Right renal cortex interstitium (tissue), 3 donors: Measurements from ENCODE around the gene C1orf232. TPM values are rescaled to one million over a fixed set of nuclear protein-coding genes. Genes with fewer than 3 reads are reported as not detected.

Experiments used
- DNase-seq, 3 donors: peaks; one replicate each; pipeline ENCODE4 v3.0.0-alpha.2; 2013; ENCODE audit warnings: low read depth in 3 of 3, low spot score in 2 of 3
- polyA plus RNA-seq, 3 donors: library from polyadenylated mRNA; unstranded; fragments of 120-200 nt; gene quantifications; one replicate each; pipeline ENCODE4 v1.2.1, GENCODE V29; 2013; ENCODE audit not compliant: insufficient read length in 3 of 3

The C1orf232 gene
- polyA plus RNA-seq = under 1 TPM in 1 of 3 donors, not detected in 2; 0.38 TPM

DNA sequence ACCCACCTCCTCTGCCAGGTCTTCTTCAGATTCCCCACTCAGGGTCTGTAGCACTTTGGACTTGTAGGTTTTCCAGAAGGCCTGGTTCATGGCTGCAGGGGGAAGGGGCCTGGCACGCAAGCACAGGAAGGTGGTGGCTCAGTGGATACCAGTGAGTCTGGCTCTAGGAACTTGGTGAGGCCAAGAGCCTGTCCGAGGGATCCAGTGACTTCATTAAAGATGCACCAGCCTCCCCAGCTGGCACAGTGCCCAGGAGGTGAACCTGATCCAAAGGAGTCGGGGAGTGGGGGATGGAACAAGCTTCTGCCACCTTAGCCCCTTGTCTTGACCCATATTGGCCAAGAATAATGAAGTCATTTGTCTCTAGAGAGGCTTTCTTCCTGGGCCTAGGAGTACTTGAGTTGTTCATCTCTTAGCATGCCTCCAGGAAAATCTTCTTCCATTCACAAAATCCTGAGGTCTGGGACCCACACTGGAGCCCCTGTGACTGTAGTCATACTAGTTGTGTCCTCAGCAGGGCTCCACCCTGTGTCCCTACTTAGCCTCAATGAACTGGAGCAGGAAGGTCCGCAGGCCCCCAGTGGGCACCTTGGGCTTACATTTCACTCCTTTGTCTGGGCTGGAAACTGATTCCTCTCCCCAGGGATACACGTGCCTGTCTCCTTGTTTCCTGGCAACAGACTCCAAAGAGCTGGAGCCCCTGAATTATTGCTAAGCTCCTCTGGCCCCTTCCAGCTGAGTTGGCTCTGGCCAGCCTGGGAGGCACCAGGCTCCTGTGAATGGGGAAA, at the start of gene C1orf232:
Gene C1orf232 (minus strand): TSS at position 554 of the 788 bp plus-strand sequence. CDS start 464 bp downstream, at position 90.
- DNase-seq = no peak

DNA sequence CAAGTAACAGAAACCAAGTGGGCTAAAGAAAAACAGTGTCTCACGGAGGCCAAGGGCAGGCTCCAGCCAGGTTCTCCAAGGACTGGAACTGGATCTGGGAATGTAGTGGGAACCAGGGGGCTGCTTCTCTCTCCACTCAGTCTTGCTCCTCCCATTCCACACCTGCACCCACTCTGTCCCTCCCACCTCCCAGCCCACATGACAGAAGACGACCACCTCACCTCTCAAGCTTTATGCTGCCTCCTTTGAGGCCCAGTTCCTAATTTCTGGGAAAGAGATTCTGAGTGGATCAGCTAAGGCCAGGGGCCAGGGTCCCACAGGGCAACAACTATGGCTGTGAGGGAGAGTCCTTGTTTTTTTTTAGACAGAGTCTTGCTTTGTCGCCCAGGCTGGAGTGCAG, 46.5 kb upstream of the C1orf232 start:
- DNase-seq = no peak

DNA sequence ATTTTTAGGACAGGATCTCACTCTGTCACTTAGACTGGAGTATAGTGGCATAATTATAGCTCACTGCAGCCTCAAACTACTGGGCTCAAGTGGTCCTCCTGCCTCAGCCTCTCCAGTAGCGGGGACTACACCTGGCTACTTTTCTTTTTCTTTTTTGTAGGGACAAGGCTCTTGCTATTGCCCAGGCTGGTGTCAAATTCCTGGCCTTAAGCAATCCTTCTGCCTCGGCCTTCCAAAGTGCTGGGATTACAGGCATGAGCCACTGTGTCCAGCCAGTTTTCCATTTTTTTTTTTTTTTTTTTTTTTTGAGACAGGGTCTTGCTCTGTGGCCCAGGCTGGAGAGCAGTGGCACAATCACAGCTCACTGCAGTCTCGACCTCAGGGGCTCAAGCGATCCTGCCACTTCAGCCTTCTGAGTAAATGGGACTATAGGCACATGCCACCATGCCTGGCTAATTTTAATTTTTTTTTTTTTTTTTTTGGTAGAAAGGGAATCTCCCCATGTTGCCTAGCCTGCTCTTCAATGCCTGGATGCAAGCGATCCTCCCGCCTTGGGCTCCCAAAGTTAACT, 44.7 kb upstream of the C1orf232 start:
- no peak for DNase-seq

DNA sequence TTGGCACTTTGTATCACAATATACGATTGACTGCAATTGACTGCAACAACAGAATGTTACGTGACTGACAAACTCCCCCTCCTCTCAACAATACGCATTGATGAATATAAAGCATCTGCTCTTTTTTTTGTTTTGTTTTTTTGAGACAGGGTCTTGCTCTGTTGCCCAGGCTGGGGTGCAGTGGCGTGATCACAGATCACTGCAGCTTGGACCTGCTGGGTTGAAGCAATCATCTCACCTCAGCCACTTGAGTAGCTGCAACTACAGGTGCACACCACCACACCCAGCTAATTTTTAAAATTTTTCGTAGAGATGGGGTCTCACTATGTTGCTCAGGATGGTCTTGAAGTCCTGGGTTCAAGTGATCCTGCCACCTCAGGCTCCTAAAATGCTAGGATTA, 44.0 kb upstream of the C1orf232 start:
- DNase-seq = no peak

DNA sequence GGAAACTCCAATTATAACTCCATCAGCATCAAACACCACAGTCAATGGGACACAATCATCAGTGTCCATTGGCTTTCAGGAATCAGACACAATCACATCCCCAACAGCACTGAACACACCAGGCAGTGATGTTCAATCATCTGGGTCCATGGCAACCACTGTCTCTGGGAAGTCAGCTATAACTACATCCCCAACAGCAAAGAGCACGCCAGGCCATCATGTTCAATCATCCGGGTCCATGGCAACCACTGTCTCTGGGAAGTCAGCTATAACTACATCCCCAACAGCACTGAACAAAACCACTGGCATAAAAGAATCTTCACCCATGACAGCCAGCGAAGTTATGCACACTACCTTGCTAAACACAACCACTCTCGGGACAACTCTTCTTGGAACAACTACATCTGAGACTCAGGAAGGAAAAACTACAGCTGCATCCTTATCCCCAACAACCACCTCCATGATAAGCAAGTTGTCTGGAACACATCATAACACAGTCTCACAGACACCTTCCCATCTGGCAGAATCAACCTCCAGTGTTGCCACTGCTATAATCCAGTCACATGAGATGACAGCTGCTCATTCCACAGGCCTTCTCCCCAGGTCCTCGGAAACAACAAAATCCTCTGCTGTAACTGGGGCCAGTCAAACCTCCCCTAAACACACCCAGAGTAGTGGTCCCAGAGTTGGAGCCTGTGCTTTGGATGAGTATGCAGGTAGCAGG, 41.5 kb upstream of the C1orf232 start:
- DNase-seq = no peak

DNA sequence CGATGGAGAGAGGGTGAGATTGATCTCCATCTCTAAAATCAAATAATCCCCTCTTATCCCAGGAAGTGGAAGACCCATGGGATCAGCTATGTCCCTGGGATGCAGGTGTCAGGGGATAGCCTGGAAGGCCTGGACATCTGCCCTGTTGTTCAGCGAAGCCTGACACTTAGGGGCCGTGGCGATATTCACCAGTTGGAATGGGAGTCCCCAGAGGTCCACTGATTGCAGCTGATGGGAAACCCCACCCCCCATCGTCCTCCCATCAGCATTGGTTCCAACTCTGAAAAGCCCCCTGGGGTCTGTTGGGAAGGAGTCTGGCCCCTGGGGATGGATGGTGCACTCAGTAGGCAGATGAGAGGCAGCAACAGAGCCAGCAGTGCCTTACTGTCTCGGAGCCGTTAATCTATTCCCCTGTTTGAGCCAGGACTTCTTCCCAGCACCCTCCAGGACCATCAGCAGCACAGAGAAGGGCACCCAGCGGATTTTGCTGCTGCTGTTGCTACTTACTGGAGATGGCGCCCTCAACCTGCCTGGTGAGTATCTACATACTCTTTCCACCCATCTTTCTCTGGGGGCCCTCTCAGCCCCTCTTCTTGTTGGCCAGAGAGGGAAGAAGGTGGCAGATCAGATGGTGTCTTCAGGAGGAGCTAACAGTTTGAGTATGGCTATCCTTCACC, 35.0 kb upstream of the C1orf232 start:
- DNase-seq = no peak

DNA sequence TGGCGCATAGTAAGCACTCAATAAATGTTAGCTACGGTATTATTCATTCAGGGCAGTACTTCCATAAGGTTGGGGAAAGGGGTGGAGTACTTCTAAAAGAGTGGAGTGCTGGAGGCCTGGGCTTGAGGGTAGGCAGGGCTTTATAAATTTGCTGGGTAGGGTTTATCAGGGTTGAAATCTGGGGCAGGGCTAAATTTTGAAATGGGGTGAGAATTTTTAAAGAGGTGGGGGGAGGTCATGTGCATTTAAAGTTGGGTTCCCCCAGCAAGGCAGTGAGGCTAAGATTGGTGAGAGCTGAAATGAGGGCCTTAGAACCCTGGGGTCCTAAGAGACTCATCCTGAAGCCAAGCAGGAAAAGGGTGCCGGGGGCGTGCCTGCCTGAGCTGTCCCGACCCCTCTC, 31.6 kb upstream of the C1orf232 start:
- no peak for DNase-seq

DNA sequence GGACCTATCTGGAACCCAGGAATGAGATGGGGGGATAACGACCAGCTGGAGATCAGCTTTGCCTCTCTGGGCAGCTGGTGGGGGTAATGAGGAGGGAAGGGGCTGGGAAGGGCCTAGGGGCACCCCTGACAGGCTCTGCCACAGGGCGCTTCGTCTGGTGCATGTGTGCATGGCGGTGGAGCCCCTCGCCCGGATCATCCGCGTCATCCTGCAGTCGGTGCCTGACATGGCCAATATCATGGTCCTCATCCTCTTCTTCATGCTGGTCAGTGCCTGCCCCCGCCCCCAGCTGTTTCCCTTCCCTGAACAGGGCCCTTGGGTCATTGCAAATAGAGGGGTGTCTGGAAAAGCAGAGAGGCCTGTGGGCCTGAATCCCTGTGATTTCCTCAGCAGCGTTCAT, 29.1 kb upstream of the C1orf232 start:
- DNase-seq = no peak

DNA sequence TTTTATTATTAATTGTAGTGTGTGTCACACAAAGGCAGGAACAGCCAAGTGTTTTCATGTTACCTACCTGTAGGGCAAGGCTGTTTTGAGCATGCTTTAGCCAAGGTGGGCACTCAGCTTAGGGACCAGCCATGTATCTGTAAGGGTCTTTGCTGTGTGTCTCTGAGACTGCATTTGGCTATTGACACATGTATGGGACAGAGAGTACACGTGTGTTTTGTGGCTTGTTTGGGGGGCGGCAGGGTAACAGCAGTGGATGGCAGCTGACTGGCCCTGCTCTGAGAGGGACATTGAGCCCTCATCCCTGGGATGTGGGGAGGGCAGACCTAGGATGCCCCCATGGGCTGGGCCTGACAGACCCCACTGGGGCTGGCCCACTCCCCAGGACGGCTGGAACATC, 28.5 kb upstream of the C1orf232 start:
- no peak for DNase-seq

DNA sequence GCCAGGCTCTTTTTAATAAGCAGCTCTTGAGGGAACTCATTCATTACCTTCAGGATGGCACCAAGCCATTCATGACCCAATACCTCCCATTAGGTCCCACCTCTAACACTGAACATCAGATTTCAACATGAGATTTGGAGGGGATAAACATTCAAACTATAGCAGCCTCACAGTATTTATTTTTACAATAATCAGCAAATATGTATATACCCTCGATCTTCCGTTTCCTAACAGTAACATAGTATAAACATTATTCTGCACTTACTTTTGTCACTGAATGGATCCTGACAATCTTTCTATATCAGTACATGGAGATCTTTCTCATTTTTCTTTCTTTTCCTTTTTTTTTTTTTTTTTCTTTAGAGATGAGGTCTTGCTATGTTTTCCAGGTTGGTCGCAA, 27.0 kb upstream of the C1orf232 start:
- DNase-seq = no peak

DNA sequence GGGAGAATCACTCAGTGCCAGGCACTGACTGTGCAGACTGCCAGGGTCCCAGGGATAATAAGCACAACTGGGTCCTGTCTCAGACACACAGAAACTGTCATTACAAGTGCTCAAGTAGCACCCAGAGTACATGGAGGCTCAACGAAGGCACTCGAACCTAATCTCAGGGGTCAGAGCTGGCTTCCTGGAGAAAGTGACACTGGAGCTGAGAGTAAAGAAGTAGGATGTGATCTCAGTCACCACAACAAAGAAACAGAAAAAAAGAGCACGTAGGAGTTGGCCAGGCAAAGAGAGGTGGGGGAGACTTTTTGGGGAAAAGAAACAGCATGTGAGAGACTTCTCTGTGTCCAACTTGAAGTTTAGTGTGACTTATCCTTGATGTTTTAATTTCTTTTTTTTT, 23.0 kb upstream of the C1orf232 start:
- DNase-seq = no peak

DNA sequence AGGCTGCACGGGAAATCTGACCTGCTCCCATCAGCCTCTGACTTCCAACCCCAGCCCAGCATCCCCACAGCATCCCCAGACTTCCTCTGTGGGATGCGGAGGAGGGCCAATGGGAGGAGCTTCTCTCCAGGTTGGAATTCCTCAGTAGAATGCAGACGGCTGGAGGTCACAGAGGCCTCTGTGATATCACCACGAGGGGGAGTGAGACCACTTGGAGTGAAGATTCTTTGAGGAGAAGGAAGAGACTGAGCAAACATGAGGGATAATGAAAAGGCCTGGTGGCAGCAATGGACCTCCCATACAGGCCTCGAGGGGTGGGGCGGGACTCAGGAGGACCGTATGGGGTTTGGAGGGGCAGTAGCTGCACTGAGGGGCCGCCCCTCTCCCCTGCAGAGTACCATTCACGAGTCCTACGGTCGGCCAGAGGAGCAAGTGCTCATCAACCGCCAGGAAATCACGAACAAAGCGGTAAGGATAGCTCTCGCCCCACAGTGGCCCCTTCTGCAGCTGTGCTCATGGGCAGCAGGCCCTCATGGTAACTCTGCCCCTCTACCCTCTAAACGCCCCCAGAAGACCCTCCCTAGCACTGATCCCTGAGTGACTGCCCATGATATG, 21.7 kb upstream of the C1orf232 start, which contains the start of gene CATSPER4:
Gene CATSPER4 (plus strand): TSS at position 230 of the 615 bp plus-strand sequence. CDS start 26 bp downstream, at position 256.
- DNase-seq = peak in 1 of 3 donors; percentile 41

DNA sequence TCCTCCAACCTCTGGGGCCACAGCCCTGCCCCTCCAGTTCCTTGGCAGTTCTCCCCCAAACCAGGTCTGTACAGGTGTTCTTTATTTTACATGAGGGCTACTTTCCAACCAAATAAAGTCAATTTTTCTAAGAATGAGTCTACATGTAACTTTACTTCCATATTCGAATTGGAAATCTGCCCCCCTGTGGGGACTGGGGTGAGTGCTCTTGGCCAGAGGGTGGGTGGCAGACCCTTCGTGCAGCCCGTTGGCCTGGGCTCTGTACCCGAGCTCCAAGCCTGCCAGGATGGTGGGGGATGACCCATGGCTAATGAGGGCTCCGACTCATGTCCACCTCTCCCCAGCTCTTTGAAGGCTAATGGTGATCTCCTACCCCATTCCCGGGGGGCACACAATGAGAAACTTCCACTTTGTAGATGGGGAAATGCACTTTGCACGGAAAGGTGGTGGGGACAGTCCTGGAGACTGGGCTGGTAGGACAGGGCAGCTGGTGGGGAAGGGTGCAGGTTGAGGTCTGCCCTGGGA, 21.1 kb upstream of the C1orf232 start:
- DNase-seq = no peak

DNA sequence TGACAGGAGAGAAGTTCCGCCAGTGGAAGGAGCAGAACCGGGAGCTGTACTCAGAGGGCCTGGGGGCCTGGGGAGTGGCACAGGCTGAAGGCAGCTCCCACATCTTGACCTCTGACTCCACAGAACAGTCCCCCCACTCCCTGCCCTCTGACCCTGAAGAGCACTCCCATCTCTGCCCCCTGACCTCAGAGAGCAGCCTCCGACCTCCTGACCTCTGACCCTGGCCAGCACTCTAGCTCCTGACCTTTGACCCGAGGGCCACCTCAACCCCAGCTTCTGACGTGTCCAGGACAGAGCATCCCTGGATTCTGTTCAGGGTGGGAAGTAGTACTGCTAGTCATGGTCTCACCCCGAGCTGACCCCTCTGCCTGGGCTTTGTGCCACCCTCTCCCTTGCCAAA, 20.6 kb upstream of the C1orf232 start:
- DNase-seq = no peak

DNA sequence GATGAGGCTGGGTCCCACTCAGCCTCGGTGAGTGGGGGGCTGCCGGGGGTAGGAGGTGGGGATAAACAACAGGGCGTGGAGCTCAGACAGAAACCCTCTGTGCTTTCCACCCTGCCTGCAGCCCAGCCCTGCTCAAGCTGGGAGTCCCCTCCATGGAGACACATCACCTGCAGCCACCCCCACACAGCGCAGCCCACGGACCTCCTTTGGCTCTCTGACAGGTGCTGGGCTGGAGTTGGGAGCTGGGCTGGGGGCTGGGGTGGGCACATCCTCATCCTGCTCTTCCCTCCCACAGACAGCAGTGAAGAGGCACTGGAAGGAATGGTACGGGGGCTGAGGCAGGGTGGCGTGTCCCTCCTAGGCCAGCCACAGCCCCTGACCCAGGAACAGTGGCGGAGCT, 19.7 kb upstream of the C1orf232 start:
- no peak for DNase-seq

DNA sequence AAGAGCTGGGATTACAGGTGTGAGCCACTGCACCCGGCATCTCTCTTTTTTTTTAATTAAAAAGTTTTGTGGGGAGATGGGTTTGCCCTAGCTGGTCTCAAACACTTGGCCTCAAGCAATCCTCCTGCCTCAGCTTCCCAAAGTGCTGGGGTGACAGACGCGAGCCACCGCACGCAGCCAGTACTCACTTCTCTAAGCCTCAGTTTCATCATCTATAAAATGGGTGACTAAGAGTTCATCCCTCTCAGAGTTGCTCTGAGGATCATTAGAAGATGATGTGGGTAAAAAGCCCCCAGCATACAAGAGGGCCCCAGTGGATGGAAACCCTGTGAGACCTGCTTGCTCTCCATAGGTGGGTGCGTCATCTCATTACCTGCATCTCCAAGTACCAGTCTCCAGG, 19.1 kb upstream of the C1orf232 start:
- no peak for DNase-seq

DNA sequence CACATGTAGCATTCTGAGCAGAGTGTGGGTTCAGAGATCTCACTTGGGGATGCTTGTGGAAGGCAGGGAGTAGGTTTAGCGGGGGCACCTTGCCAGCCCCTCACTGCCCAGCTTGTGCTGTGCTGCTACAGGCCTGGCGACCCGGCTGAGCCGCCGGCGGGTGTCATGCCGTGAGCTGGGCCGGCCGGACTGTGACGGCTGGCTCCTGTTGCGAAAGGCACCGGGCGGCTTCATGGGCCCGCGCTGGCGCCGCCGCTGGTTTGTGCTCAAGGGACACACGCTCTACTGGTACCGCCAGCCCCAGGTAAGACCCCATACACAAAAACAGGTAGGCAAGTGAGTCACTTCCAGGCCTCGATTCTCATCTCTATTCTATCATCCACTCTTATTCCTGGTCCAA, 16.1 kb upstream of the C1orf232 start:
- DNase-seq = no peak

DNA sequence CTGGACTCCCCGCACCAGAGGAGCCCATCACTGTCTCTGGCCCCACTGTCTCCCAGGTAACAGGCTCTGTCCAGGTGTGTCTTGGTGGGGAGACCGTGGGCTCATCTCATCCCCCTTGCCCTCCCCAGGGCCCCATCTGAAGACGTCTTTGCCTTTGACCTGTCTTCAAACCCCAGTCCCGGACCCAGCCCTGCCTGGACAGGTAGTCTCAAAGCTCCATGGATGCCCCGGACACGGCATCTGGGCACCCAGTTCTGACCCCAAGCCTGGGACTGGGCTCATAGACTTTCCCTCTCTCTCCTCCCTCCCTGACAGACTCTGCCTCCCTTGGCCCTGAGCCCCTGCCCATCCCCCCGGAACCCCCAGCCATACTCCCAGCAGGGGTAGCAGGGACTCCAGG, 15.3 kb upstream of the C1orf232 start:
- no peak for DNase-seq

DNA sequence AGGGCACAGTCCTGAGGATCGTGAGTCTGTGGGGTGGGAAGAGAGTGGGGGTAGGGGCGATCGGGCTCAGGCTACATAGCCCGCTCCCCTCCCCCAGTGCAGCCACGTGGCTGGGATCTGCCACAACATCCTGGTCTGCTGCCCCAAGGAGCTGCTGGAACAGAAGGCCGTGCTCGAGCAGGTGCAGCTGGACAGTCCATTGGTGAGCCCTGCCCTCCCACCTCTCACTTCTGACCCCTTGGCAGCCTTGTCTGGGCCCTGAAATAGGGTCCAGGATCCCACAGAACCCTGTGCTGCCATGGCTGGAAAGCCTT, 13.6 kb upstream of the C1orf232 start:
- no peak for DNase-seq

DNA sequence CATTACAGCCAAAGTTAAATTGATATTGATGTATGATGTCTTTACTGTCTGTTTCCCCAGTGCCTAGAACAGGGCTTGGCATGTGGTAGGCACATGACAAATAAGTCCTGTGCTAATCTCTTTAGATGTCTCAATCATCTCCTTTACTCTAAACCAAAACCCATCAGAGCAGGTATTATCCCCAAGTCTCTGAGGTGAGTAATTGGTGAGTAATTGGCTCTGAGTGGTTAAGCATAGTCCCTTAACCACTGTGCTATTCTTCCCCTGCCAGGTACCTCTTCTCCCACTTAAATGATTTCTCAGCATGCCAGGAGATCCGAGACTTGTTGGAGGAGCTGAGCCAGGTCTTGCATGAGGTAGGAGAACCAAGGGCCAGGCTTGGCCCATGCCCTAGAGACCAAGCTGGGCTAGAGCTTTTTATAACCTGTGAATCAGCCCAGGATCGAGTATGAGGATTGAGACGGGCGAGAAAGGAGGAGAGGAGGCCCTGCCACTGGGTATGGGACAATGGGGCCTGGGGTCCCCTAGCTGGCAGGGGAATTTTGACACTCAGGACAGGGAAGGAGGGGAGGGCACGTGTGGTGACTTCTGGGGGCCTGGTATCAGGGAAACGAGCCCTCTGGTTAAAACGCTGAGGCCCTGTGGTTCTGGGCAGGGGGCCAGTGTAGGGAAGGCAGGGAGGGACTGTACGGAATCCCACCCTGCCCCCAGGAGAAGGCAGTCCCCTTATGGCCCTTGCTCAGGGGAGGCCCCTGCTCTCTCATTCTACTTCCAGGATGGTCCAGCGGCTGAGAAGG, 13.0 kb upstream of the C1orf232 start:
- DNase-seq = no peak
